ENCODE measurements around the gene RASSF8.
A peak's percentile ranks its signal among the peaks of the same experiment; 100 is the strongest.

RASSF8 gene

GRCh38 chr12:26017484-26018211, 59.2 kb downstream of the RASSF8 start:
- no peak overlapping the region for H3K4me3 ChIP-seq (replicated peaks; ENCODE audit: low read depth, low read length)
- peak; percentile 63 for TF ChIP-seq CTCF (IDR thresholded peaks at IDR 0.05; ENCODE audit: low read depth, low read length, missing control alignments)
- DNase-seq (ENCODE audit: extremely low read depth, low read depth) = peak; percentile 24

GRCh38 chr12:26018926-26019325, 60.4 kb downstream of the RASSF8 start:
- TF ChIP-seq CTCF (IDR thresholded peaks at IDR 0.05; ENCODE audit: low read depth, low read length, missing control alignments) = no peak
- no peak for DNase-seq (ENCODE audit: extremely low read depth, low read depth)
- H3K4me3 ChIP-seq (replicated peaks; ENCODE audit: low read depth, low read length) = no peak overlapping the region

- no peak for TF ChIP-seq CTCF (IDR thresholded peaks at IDR 0.05; ENCODE audit: low read depth, low read length, missing control alignments)
- H3K4me3 ChIP-seq (replicated peaks; ENCODE audit: low read depth, low read length) = no peak overlapping the region
- DNase-seq (ENCODE audit: extremely low read depth, low read depth) = no peak
Observed at GRCh38 chr12:26021534-26021933, 63.1 kb downstream of the RASSF8 start.

GRCh38 chr12:26022043-26022442, 63.6 kb downstream of the RASSF8 start:
- TF ChIP-seq CTCF (IDR thresholded peaks at IDR 0.05; ENCODE audit: low read depth, low read length, missing control alignments) = no peak
- no peak for DNase-seq (ENCODE audit: extremely low read depth, low read depth)
- no peak overlapping the region for H3K4me3 ChIP-seq (replicated peaks; ENCODE audit: low read depth, low read length)

- TF ChIP-seq CTCF (IDR thresholded peaks at IDR 0.05; ENCODE audit: low read depth, low read length, missing control alignments) = no peak
- H3K4me3 ChIP-seq (replicated peaks; ENCODE audit: low read depth, low read length) = no peak overlapping the region
Observed at GRCh38 chr12:26026713-26027112, 68.2 kb downstream of the RASSF8 start.

GRCh38 chr12:26027401-26027800, 68.9 kb downstream of the RASSF8 start:
- TF ChIP-seq CTCF (IDR thresholded peaks at IDR 0.05; ENCODE audit: low read depth, low read length, missing control alignments) = no peak
- no peak for DNase-seq (ENCODE audit: extremely low read depth, low read depth)
- H3K4me3 ChIP-seq (replicated peaks; ENCODE audit: low read depth, low read length) = no peak overlapping the region

More at GRCh38 chr12:26026713-26027112, 68.2 kb downstream of the RASSF8 start:
- DNase-seq (ENCODE audit: extremely low read depth, low read depth) = no peak

All from HFF-Myc (cell line).